GM23248 (cell line): ENCODE results near the gene WWTR1. TPM values are rescaled to one million over a fixed set of nuclear protein-coding genes. Genes with fewer than 3 reads are reported as not detected.
A peak's percentile ranks its signal among the peaks of the same experiment; 100 is the strongest.

Experiments
- DNase-seq: peaks from one replicate; pipeline ENCODE4 v3.0.0-alpha.2; 2015
- H2AFZ ChIP-seq: fragments of 200-600 bp; sonication (generic); 2 replicates; pipeline ENCODE4 v1.6.1; 2016; ENCODE audit warnings: antibody characterized with exemption
- H3F3A ChIP-seq: fragments of 200-600 bp; sonication (generic); 2 replicates; pipeline ENCODE4 v1.6.1; 2016; ENCODE audit warnings: mild to moderate bottlenecking, antibody characterized with exemption, mixed run types; ENCODE audit not compliant: insufficient read depth
- H3K27ac ChIP-seq: fragments of 200-600 bp; sonication (generic); 2 replicates; pipeline ENCODE4 v1.5.1; 2016; ENCODE audit warnings: mild to moderate bottlenecking
- H3K27me3 ChIP-seq: fragments of 200-600 bp; sonication (generic); replicated peaks from 2 replicates; pipeline ENCODE4 v1.6.1; 2016; ENCODE audit warnings: mild to moderate bottlenecking; ENCODE audit not compliant: insufficient read depth
- H3K36me3 ChIP-seq: fragments of 200-600 bp; sonication (generic); 2 replicates; pipeline ENCODE4 v1.6.1; 2016; ENCODE audit warnings: low read depth, mild to moderate bottlenecking
- H3K4me1 ChIP-seq: fragments of 200-600 bp; sonication (generic); 2 replicates; pipeline ENCODE4 v1.6.1; 2016; ENCODE audit warnings: mild to moderate bottlenecking; ENCODE audit not compliant: insufficient read depth
- H3K4me2 ChIP-seq: fragments of 200-600 bp; sonication (generic); one replicate; pipeline ENCODE4 v1.6.1; 2016; ENCODE audit warnings: mild to moderate bottlenecking; ENCODE audit not compliant: unreplicated experiment
- H3K4me3 ChIP-seq: fragments of 200-600 bp; sonication (generic); 2 replicates; pipeline ENCODE4 v1.5.1; 2016; ENCODE audit warnings: mild to moderate bottlenecking
- H3K79me2 ChIP-seq: fragments of 200-600 bp; sonication (generic); 2 replicates; pipeline ENCODE4 v1.6.1; 2016; ENCODE audit warnings: mild to moderate bottlenecking; ENCODE audit not compliant: insufficient read depth
- H3K9ac ChIP-seq: fragments of 200-600 bp; sonication (generic); 2 replicates; pipeline ENCODE4 v1.6.1; 2016; ENCODE audit warnings: mild to moderate bottlenecking
- H3K9me2 ChIP-seq: fragments of 200-600 bp; sonication (generic); 2 replicates; pipeline ENCODE4 v1.6.1; 2016; ENCODE audit warnings: mixed run types, mild to moderate bottlenecking, moderate library complexity; ENCODE audit not compliant: insufficient read depth
- H3K9me3 ChIP-seq: fragments of 200-600 bp; sonication (generic); one replicate; pipeline ENCODE4 v1.6.1; 2017; ENCODE audit warnings: low read depth
- H4K20me1 ChIP-seq: fragments of 200-600 bp; sonication (generic); 2 replicates; pipeline ENCODE4 v1.6.0; 2016; ENCODE audit not compliant: insufficient read depth
- EZH2 ChIP-seq: fragments of 200-600 bp; sonication (generic); IDR thresholded peaks from 2 replicates; pipeline ENCODE4 v1.6.1; 2018; ENCODE audit warnings: antibody characterized with exemption, mild to moderate bottlenecking; ENCODE audit not compliant: insufficient read depth, poor library complexity, severe bottlenecking
- EZH2phosphoT487 ChIP-seq: fragments of 200-600 bp; sonication (generic); IDR thresholded peaks from 2 replicates; pipeline ENCODE4 v1.6.1; 2018; ENCODE audit warnings: antibody characterized with exemption, moderate library complexity, mild to moderate bottlenecking, low read depth; ENCODE audit not compliant: insufficient read depth
- WGBS, 2 experiments: methylation state at CpG; one replicate each; pipeline ENCODE4 v1.1.6; 2015 to 2017; ENCODE audit warnings: low lambda C conversion rate in 2 of 2, low coverage in 1 of 2; ENCODE audit errors: missing lambda C conversion rate in 2 of 2; 5-methylcytosine and 5-hydroxymethylcytosine counted together
- in situ Hi-C: fragments of 300-500 bp; cut with MboI; formaldehyde crosslinking; loops from 2 replicates; pipeline ENCODE4 v1.15.0; 2020
- polyA plus RNA-seq: library from polyadenylated mRNA; unstranded; fragments of >200 nt; fragmentation: Nextera tagmentation; extraction: Ambion mirVana; gene quantifications from 2 replicates; pipeline ENCODE4 v1.2.1, GENCODE V29; 2016
- total RNA-seq: library from RNA; depleted of rRNA; stranded (reverse); fragments of >200 nt; shearing (Covaris generic); gene quantifications from 2 replicates; pipeline ENCODE4 v1.2.3, GENCODE V29; 2014

The WWTR1 gene
- total and polyA plus RNA-seq, 2 experiments from 2014 or later: 53.3 to 75.7 TPM

DNA sequence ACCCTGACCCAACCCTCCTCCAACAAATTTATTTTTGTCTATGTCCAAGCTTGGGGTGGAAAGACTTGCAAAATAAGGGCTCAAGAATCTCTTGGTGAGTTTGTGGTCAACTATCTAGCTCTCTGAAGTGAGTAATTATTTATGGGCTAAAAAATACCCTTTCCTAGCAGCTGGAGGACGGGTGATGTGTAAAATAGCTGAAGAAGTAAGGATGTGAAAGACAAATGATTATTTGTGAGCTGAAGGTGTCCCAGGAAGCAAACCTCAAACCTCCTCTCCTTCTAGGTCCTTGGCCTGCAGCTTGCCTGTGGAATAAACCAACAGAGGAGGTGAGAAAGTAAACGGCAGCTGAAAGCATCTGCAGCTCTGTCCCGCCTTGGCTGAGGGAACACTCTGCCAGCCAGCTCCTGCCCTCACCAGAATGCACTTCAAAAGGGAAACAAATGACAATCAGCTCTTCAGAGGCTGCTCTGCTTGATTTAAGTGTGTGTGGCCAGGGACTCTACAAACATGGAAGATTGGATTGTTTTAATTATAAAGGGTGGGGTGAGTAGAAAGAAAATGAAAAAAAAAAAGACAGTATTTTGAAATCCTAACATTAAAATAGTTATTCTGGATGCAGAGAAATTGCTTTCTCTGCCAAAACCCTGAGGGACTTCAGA, 123.0 kb downstream of the WWTR1 start:
- Histone ChIP-seq H3K4me3 (peak overlapping the region; percentile 60), H3K79me2 (peaks cover 81% of the 10 kb centered on the region), H3F3A (peaks cover 52% of the 10 kb centered on the region), H3K36me3 (no peaks in the 10 kb centered on the region), H3K4me1 (peaks cover 62% of the 10 kb centered on the region), H3K27ac (peak overlapping the region; percentile 85), H4K20me1 (no peaks in the 10 kb centered on the region), H3K27me3 (no peaks in the 10 kb centered on the region), H3K9me2 (no peaks in the 10 kb centered on the region), H3K4me2 (peak overlapping the region; percentile 69), H3K9ac (peak overlapping the region; percentile 70), H2AFZ (no peak overlapping the region), H3K9me3 (no peaks in the 10 kb centered on the region)
- TF ChIP-seq EZH2phosphoT487 (no peak), EZH2 (no peak)
- WGBS, 2 experiments: 15 to 26% methylated on average over 3 of the region's 3 CpGs
- DNase-seq: peak; percentile 72
- in situ Hi-C loops: no loop called here

GRCh38 chr3:149534082-149534481, 123.7 kb downstream of the WWTR1 start:
- Histone ChIP-seq H3K27ac (peak overlapping the region; percentile 85), H3K36me3 (no peaks in the 10 kb centered on the region), H4K20me1 (no peaks in the 10 kb centered on the region), H3K27me3 (no peaks in the 10 kb centered on the region), H3K9ac (0 out of 2 replicates have a peak overlapping the region, but pooled peaks have one; percentile 70), H2AFZ (no peak overlapping the region), H3K9me3 (no peaks in the 10 kb centered on the region), H3F3A (peaks cover 47% of the 10 kb centered on the region), H3K79me2 (peaks cover 83% of the 10 kb centered on the region), H3K4me3 (no peak overlapping the region), H3K4me1 (peaks cover 61% of the 10 kb centered on the region), H3K4me2 (peak overlapping the region; percentile 69), H3K9me2 (no peaks in the 10 kb centered on the region)
- no peak for TF ChIP-seq EZH2phosphoT487
- no peak for TF ChIP-seq EZH2
- no peak for DNase-seq
- WGBS, 2 experiments: 90% methylated on average over 4 of the region's 4 CpGs
- in situ Hi-C loops: no loop called here

DNA sequence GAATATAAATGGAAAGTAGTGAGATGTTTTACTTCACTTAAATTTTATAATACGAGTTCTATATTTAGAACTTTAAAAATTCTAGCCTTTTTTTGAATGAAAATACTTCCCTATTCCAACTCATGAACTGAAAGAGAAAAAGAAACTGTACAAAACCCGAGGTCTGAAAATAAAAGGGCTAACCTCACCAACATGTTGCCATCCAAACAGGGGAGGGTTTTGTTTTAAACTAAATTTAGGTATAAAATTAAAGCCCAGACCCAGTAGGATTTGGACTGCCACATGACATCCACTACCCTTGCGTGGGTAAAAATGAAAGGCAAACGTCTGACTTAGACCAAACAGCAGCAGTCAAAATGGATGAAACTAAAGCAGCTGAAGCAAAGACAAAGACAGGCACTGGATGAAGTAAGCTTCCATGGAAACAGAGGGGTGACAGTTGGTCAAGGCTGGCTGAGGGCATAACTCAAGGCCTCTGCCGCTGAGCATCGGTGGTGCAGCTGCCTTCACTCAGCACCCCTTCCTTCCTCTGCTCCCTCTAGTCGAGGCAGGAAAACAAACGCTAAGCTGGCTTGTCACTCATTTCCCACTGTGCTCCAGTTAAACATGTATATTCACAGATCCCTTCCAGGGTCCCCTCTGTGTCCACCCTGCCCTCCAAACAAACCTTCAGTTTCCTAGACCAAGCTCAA, 125.2 kb downstream of the WWTR1 start:
- no peaks in the 10 kb centered on the region for H3K9me3 ChIP-seq
- 29 to 38% methylated on average over 8 of the region's 8 CpGs for WGBS, 2 experiments
- H3K4me3 ChIP-seq: no peak overlapping the region
- no peaks in the 10 kb centered on the region for H3K27me3 ChIP-seq
- no peak overlapping the region for H2AFZ ChIP-seq
- TF ChIP-seq EZH2phosphoT487 (no peak), EZH2 (no peak)
- DNase-seq: no peak
- in situ Hi-C loops: no loop called here
- H3K4me2 ChIP-seq: peak overlapping the region; percentile 12
- H3F3A ChIP-seq: peaks cover 43% of the 10 kb centered on the region
- no peaks in the 10 kb centered on the region for H3K9me2 ChIP-seq
- no peaks in the 10 kb centered on the region for H4K20me1 ChIP-seq
- no peak overlapping the region for H3K27ac ChIP-seq
- H3K9ac ChIP-seq: peak overlapping the region; percentile 40
- peaks cover 62% of the 10 kb centered on the region for H3K4me1 ChIP-seq
- peaks cover 83% of the 10 kb centered on the region for H3K79me2 ChIP-seq
- no peaks in the 10 kb centered on the region for H3K36me3 ChIP-seq

GRCh38 chr3:149529099-149529498, 128.7 kb downstream of the WWTR1 start:
- H3K27me3 ChIP-seq: no peaks in the 10 kb centered on the region
- peak; percentile 37 for DNase-seq
- no peaks in the 10 kb centered on the region for H3K9me2 ChIP-seq
- no peak overlapping the region for H3K9ac ChIP-seq
- H3K79me2 ChIP-seq: peaks cover 80% of the 10 kb centered on the region
- no peaks in the 10 kb centered on the region for H4K20me1 ChIP-seq
- H3F3A ChIP-seq: peaks cover 15% of the 10 kb centered on the region; the same call in 1 of the 2 replicates
- no peak overlapping the region for H3K4me3 ChIP-seq
- H3K27ac ChIP-seq: peak overlapping the region; percentile 15; the same call in 1 of the 2 replicates
- no peak overlapping the region for H3K4me2 ChIP-seq
- H3K4me1 ChIP-seq: peaks cover 26% of the 10 kb centered on the region
- WGBS, 2 experiments: 20 to 30% methylated on average over 2 of the region's 2 CpGs
- in situ Hi-C loops: loop anchor here (10.0 kb wide), 1 partner anchor 186 kb away; no protein-coding TSS in a partner anchor
- TF ChIP-seq EZH2phosphoT487 (no peak), EZH2 (no peak)
- peaks cover 14% of the 10 kb centered on the region for H3K36me3 ChIP-seq
- no peaks in the 10 kb centered on the region for H3K9me3 ChIP-seq
- H2AFZ ChIP-seq: no peak overlapping the region
